Esophagus muscularis mucosa (tissue), 4 donors: ENCODE data around the gene ATP2A3. TPM values are rescaled to one million over a fixed set of nuclear protein-coding genes. Genes with fewer than 3 reads are reported as not detected.

Experiments used
- DNase-seq: peaks from one replicate; pipeline ENCODE4 v3.0.0-alpha.2; 2017; ENCODE audit errors: extremely low spot score
- H3K27ac ChIP-seq, 4 donors: fragments of 200-600 bp; sonication (generic); replicated peaks in 1 of 4; 1 replicate in 3 of 4; 2 replicates in 1 of 4; pipeline ENCODE4 v1.5.1; 2016 to 2019; ENCODE audit warnings: mild to moderate bottlenecking in 1 of 4
- H3K27me3 ChIP-seq, 4 donors: fragments of 200-600 bp; sonication (generic); one replicate each; pipeline versions ENCODE4 v1.5.1 to v1.6.0; 2016 to 2019
- H3K36me3 ChIP-seq, 4 donors: fragments of 200-600 bp; sonication (generic); one replicate each; pipeline ENCODE4 v1.5.1; 2016 to 2019
- H3K4me1 ChIP-seq, 4 donors: fragments of 200-600 bp; sonication (generic); one replicate each; pipeline ENCODE4 v1.5.1; 2016 to 2019
- H3K4me3 ChIP-seq, 4 donors: fragments of 200-600 bp; sonication (generic); 1 replicate in 2 of 4; 2 replicates in 2 of 4; pipeline ENCODE4 v1.5.1; 2016 to 2019; ENCODE audit warnings: mild to moderate bottlenecking in 4 of 4, moderate library complexity in 1 of 4
- H3K9me3 ChIP-seq, 4 donors: fragments of 200-600 bp; sonication (generic); 1 replicate in 3 of 4; 2 replicates in 1 of 4; pipeline ENCODE4 v1.5.1; 2016 to 2019
- CTCF ChIP-seq, 3 experiments: fragments of 200-600 bp in 2 of 3; fragments of 450-650 bp in 1 of 3; sonication (generic) in 2 of 3; IDR thresholded peaks; one replicate each; pipeline ENCODE4 v1.5.1; 2017 to 2019; ENCODE audit warnings: antibody characterized with exemption in 3 of 3, mild to moderate bottlenecking in 2 of 3, moderate library complexity in 1 of 3
- EP300 ChIP-seq: sonication (generic); formaldehyde crosslinking; IDR thresholded peaks from one replicate; pipeline ENCODE4 v1.6.1; 2017; ENCODE audit warnings: antibody characterized with exemption
- POLR2A ChIP-seq: fragments of 450-650 bp; IDR thresholded peaks from one replicate; pipeline ENCODE4 v1.6.1; 2017; ENCODE audit warnings: antibody characterized with exemption, moderate library complexity, mild to moderate bottlenecking, low read depth
- POLR2AphosphoS5 ChIP-seq, 2 donors: sonication (generic); formaldehyde crosslinking; IDR thresholded peaks; one replicate each; pipeline ENCODE4 v1.6.1; 2017; ENCODE audit warnings: antibody characterized with exemption in 2 of 2
- WGBS: methylation state at CpG from one replicate; pipeline ENCODE4 v1.1.5; 2018; 5-methylcytosine and 5-hydroxymethylcytosine counted together
- intact Hi-C: fragments of 100-400 bp; cut with DNase I; formaldehyde crosslinking; loops from one replicate; pipeline ENCODE4 v1.15.1; 2023
- total RNA-seq, 4 donors: library from RNA; depleted of rRNA; stranded (reverse); fragments of >200 nt; gene quantifications; one replicate each; pipeline versions ENCODE4 v1.1.0 to v1.2.1, GENCODE V29; 2016

The ATP2A3 gene
- total RNA-seq, 4 donors from 2014 or later, result 17.9 to 35.4 (median 24.8) TPM

GRCh38 chr17:3956983-3957382, 7.3 kb downstream of the ATP2A3 start:
- 93% methylated on average over 12 of the region's 12 CpGs for WGBS
- TF ChIP-seq POLR2AphosphoS5 (IDR thresholded peaks at IDR 0.05) (no peak), EP300 (no peak), POLR2A (no peak), CTCF (IDR thresholded peaks at IDR 0.05) (no peak)
- no peak for DNase-seq
- H3K27me3 ChIP-seq, result peaks cover 0 to 9% (median 0%) of the 10 kb centered on the region in 4 donors
- no peak overlapping the region for H3K27ac ChIP-seq
- H3K36me3 ChIP-seq, result no peaks in the 10 kb centered on the region
- H3K4me3 ChIP-seq, result no peak overlapping the region
- no peaks in the 10 kb centered on the region for H3K9me3 ChIP-seq
- peaks cover 19 to 43% (median 36%) of the 10 kb centered on the region in 4 donors for H3K4me1 ChIP-seq
- intact Hi-C loops, result no loop called here

DNA sequence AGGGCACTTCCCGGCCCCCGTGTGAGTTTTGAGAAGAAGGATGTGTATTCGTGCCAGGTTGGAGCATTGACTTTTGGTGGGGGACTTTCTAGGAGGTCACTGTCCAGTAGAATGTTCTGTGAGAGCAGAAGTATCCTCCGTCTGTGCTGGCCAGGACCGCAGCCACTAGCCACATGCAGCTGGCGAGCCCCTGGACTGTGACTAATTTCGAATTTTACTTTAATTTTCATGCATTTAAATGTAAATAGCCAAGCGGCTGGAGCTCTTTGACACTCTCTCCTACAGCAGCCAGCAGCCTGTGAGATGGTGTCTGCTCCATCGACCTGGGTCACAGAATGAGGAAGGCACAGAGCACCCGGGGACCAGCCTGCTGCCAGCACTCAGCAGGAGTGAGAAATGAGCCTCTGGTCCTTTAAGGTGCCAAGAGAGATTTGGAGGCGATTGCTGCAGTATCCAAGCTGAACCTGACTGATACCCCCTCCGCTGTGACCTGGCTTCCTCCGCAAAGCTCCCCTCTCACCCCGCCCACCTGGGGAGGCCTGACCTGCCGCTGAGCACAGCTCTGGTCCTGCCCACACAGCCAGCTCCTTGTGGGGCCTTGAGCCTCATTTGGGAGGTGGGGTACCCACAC, 7.8 kb downstream of the ATP2A3 start:
- no peak for TF ChIP-seq POLR2A
- no peak for TF ChIP-seq POLR2AphosphoS5 (IDR thresholded peaks at IDR 0.05)
- TF ChIP-seq CTCF (IDR thresholded peaks at IDR 0.05), result no peak
- TF ChIP-seq EP300, result no peak
- no peaks in the 10 kb centered on the region for H3K9me3 ChIP-seq
- H3K27ac ChIP-seq, result no peak overlapping the region
- DNase-seq, result no peak
- peaks cover 19 to 39% (median 31%) of the 10 kb centered on the region in 4 donors for H3K4me1 ChIP-seq
- peaks cover 0 to under 1% (median 0%) of the 10 kb centered on the region in 4 donors for H3K36me3 ChIP-seq
- H3K4me3 ChIP-seq, result no peak overlapping the region
- 69% methylated on average over 11 of the region's 15 CpGs for WGBS
- H3K27me3 ChIP-seq, result peaks cover 0 to 4% (median 0%) of the 10 kb centered on the region in 4 donors
- intact Hi-C loops, result no loop called here

GRCh38 chr17:3955673-3955988, 8.6 kb downstream of the ATP2A3 start:
- no peak for DNase-seq
- intact Hi-C loops, result no loop called here
- peaks cover 12 to 31% (median 23%) of the 10 kb centered on the region in 4 donors for H3K4me1 ChIP-seq
- TF ChIP-seq POLR2AphosphoS5 (IDR thresholded peaks at IDR 0.05), result no peak
- no peak for TF ChIP-seq POLR2A
- TF ChIP-seq CTCF (IDR thresholded peaks at IDR 0.05), result no peak
- TF ChIP-seq EP300, result no peak
- H3K9me3 ChIP-seq, result no peaks in the 10 kb centered on the region
- 74% methylated on average over 10 of the region's 10 CpGs for WGBS
- H3K4me3 ChIP-seq, result no peak overlapping the region
- H3K36me3 ChIP-seq, result peaks cover 0 to 6% (median 0%) of the 10 kb centered on the region in 4 donors
- H3K27ac ChIP-seq, result peak overlapping the region in 1 of 4 donors; percentile 28
- H3K27me3 ChIP-seq, result no peaks in the 10 kb centered on the region

GRCh38 chr17:3954976-3955672, 9.1 kb downstream of the ATP2A3 start:
- peaks cover 11 to 26% (median 18%) of the 10 kb centered on the region in 4 donors for H3K4me1 ChIP-seq
- no peaks in the 10 kb centered on the region for H3K9me3 ChIP-seq
- WGBS, result 68% methylated on average over 16 of the region's 18 CpGs
- peak overlapping the region in 2 of 4 donors; percentile 4 to 28 for H3K27ac ChIP-seq
- peaks cover 0 to 9% (median 0%) of the 10 kb centered on the region in 4 donors for H3K36me3 ChIP-seq
- intact Hi-C loops, result no loop called here
- no peaks in the 10 kb centered on the region for H3K27me3 ChIP-seq
- no peak overlapping the region for H3K4me3 ChIP-seq
- no peak for TF ChIP-seq EP300
- TF ChIP-seq POLR2AphosphoS5 (IDR thresholded peaks at IDR 0.05), result no peak
- TF ChIP-seq POLR2A, result no peak
- TF ChIP-seq CTCF (IDR thresholded peaks at IDR 0.05), result no peak
- no peak for DNase-seq
